GM13977 (cell line): ENCODE data around the gene MAST4.

Experiments used
- DNase-seq: peaks from one replicate; pipeline ENCODE4 v3.0.0; 2012; ENCODE audit warnings: low spot score
- CTCF ChIP-seq: IDR thresholded peaks from 2 replicates; pipeline ENCODE4 v1.5.1; 2012; ENCODE audit warnings: mild to moderate bottlenecking, control low read depth; ENCODE audit not compliant: insufficient read depth; ENCODE audit errors: extremely low read depth, missing control alignments
- in situ Hi-C: fragments of 300-500 bp; cut with MboI; formaldehyde crosslinking; loops from one replicate; pipeline ENCODE4 v1.12.0; 2022; ENCODE audit warnings: low sequenced_read_pairs, low pct_unique_long_range_greater_than_20kb, mixed read lengths, inconsistent platforms; ENCODE audit not compliant: unreplicated experiment

Gene MAST4

DNA sequence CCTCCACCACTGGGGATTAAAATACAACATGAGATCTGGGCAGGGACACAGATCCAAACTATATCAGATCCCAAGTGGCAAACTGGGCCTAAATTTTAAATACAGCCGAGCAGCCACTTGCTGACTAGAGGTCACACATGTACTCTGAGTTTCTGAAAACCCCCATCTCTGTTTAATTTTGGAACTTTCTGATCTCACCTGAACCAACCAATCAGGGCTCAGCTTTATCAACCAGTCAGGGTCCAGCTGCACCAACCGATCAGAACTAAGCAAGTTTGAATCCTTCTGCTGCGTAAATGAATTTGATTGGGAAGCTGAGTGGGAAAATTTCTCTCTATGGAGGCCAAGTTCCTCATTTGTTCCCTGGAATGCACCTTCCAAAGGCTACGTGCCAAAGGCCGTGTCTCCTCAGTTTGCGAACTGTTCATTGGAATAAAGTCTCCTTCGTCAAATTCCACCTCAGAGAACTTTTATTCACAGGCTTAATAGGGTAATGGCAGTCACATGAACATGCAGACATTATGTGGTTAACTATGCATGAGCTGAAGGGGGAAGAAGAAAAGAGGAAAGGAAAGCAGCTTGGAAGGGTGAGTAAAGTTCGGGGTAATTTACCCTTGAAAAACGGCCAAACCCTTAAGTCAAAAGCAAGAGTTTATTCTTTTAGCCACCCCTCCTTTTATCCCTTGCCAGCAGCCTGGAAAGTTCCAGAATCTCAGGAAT lies 596.7 kb downstream of the MAST4 start:
- no peak for DNase-seq
- in situ Hi-C loops: no loop called here
- no peak for TF ChIP-seq CTCF

DNA sequence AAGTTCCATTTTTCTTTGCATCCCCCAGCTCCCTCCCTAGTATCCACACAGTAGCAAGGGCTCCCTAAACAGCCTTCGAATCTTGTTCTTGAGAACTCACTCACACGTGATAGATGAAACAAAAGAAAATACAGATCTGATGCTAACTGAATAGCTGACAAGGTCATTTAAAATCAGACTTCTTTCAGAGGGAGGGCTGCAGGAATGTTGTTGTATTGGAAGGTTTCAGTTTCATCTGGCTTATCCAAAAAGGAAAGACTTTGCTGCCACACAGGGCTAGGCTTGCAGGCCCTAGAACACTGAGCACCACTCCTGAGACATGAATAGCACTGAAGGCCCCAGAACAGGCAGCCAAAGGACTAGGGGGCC lies 597.2 kb downstream of the MAST4 start:
- DNase-seq: no peak
- TF ChIP-seq CTCF: no peak
- in situ Hi-C loops: no loop called here

DNA sequence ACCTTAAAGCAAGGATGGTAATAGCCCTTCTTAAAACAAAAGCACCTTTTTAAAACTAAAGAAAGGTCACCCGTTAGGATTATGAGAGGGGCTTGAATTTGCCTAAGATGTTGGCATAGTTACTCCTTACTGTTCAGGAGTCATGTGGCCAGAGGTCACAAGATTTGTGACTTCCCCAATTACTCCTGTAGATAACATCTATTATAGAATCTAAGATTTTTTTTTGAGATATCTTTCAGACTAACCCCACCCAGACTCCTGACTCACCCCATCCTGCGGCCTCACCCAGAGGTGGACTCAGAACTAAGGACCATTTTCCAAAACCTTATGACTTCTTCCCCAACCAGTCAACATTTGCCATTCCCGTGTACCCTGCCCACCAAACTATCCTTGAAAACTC lies 598.0 kb downstream of the MAST4 start:
- DNase-seq: no peak
- TF ChIP-seq CTCF: no peak
- in situ Hi-C loops: no loop called here

GRCh38 chr5:67195406-67196275 lies 599.4 kb downstream of the MAST4 start:
- in situ Hi-C loops: no loop called here
- DNase-seq: no peak
- no peak for TF ChIP-seq CTCF

DNA sequence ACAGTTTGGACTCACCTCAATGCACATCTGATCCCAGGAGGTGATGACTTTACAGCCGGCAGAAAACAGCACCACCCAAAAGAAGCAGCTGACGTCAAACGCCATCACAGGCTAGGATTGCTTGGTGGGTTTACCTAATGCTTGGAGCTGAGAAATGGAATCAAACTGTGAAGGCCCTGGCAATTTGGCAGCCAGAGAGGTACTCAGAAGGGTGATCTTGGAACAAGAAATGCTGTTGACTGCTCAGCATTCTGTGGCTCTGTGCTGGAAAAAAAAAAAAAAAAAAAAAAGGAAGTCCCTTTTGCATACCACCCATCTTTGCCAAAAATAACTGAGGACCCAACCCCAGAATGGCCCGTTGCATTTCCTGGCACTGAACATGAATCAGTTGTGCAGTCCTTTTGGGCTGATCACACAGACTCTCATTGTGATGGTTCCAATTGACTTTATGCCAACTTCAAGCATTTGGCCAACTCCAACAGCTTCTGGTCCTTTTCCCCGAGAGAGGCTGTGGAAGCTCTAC lies 600.4 kb downstream of the MAST4 start, which contains the start of gene CD180:
Gene CD180 (minus strand): TSS at position 263 of the 523 bp plus-strand sequence. CDS start 158 bp downstream, at position 105.
- in situ Hi-C loops: no loop called here
- TF ChIP-seq CTCF: no peak
- no peak for DNase-seq

DNA sequence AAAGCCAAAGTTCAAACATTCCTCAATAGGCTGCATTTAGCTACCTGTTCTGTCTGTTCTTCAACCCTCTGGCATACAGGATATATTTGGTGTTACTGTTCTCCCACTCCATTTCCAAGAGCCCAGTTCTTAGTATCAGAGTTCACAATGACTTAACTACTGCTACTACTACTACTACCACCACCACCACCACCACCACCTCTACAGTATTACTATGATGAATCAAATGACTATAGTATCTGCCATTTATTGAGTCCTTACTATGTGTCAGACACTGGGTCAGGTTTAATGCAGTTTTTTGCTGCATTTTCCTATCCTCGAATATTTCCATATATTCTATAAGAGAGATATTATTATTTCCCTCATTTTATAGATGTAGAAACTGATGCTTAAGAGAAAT lies 601.3 kb downstream of the MAST4 start:
- in situ Hi-C loops: no loop called here
- TF ChIP-seq CTCF: no peak
- DNase-seq: no peak
